Endothelial cell of hepatic sinusoid (primary cell): Measurements from ENCODE around the gene VDR.

ENCODE experiments used
- in situ Hi-C: cut with HindIII; loops from 2 replicates; pipeline ENCODE4 v1.10.0; 2017; ENCODE audit warnings: low sequenced_read_pairs

The VDR gene

DNA sequence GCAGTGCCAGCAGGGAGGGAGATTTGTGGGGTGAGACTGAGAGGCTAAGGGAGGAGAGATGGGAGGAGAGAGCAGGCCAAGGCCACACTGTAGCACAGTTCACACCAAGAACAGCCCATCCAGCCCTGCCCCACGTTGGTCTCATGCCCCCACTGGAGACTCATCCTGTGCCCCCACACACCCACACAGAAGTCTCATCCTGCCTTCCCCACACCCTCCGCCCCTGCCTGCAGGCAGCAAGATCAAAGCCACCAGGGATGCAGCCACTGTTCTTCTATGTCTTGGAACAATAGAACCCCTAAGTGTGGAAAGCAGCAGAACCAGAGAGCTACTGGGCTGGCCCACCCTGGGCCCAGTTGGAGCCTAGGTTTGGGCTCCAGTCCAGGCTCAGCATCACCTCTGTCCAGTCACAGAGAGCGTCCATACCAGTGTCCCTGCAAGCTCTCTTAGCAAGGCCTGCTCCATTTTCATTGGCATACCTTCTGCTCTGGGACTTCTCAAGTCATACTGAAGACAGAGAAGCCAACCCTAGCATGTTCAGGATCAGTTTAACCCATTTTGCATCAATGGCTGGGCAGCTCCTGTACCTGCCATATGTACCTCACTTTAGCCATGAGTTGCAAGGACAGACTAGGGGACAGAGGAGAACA, 53.4 kb downstream of the VDR start:
- in situ Hi-C loops: no loop called here

DNA sequence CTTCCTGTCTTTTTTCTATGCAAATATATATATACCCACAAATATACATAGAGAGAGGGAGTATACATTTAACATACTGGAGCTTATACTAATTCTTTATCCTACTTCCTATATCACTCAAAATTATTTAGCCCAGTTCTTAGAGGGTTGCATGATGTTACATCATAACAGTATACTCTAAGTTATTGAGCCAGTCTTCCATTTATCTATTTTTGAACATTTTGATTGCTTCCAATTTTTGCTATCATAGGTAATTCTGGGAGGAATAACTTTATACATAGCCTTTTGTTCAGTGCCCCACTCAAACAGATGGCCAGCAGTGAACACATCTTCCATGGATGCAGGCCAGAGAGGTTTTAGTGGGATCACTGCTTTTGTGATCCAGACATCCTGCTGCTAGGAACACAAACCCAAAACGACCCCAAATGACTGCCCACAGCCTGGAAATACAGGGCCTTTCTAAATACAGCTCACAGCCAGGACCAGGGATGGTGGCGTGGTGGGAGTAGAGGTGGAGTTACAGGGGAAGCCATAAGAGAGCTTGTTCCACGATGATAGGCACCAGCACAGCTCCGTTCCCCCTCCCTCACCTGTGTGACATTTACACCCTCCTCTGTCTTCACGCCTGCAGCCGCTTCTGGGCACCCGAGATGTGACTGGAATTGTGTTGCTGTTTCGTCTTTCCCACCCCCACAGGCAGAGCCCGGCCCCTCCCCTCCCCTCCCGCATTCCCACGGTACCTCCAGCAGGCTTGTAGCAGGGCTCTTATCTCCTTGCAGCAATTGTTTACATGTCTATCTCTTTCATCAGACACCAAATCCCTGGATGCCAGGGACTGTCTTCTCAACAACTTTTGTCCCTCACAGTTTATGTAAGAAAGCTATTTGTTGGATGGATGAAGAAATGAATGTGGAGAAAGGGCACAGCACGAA, 54.4 kb downstream of the VDR start:
- in situ Hi-C loops: no loop called here

DNA sequence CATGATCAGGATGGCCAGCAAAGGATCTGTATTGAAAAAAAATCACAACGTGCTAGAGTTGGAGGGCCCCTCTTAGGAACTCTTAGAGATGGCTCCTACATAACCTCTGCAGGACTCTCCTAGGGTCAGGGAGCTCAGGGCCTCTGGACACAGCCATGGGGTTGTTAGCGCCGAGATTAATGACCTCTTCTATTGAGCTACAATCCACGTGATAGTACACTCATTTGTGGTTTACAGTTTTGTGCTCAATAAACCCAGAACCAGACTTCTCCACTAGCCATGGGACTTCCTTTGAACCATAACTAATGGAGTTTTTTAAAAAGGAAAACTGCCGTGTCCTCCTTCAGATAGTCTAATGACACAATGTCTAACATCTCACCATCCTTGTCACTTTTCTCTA, 55.5 kb downstream of the VDR start:
- in situ Hi-C loops: loop anchor here (10.0 kb wide), 1 partner anchor 86 kb away; no protein-coding TSS in a partner anchor

DNA sequence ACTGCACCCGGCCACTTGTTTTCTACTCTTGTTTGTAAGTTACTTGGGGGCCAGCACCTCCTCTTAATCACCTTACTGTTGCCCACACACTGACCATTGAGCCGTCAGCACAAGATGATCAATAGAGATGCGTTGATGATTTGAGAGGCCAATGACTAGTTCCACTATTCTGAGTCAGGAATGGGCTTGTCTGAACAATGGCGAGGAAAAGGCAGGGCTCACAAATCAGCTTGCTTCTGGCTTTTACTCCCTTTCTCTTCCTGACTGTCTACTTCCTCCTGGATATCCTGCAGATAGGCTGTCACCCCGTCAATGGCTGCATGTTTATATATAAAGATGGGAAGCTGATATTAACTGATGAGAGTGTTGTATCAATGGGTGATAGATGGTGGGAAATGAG, 55.9 kb downstream of the VDR start:
- in situ Hi-C loops: loop anchor here (10.0 kb wide), 1 partner anchor 86 kb away; no protein-coding TSS in a partner anchor

DNA sequence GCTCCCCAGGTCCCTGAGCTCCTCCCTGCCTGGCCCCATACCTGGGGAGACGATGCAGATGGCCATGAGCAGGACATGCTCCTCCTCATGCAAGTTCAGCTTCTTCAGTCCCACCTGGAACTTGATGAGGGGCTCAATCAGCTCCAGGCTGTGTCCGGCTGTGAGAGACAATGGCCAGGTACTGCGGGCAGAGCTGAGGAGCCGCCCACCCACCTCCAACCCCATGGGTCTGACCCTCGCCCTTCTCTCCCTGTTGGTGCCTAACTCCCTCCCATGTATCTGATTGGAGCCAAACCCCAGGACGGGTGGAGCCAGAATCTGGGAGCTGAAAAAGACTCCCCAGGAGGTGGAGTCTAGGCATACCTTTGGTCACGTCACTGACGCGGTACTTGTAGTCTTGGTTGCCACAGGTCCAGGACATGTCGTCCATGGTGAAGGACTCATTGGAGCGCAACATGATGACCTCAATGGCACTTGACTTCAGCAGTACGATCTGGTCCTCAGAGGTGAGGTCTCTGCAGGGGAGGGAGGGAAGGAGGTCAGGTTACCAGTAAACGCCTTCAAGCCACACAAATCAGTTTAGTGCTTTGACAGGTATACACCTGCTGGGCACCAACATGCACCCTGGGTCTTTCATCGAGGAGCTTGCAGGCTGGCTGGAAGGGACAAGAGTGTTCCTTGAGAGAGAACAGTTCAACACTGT, 58.3 kb downstream of the VDR start:
- in situ Hi-C loops: loop anchor here (10.0 kb wide), 1 partner anchor 88 kb away; no protein-coding TSS in a partner anchor

DNA sequence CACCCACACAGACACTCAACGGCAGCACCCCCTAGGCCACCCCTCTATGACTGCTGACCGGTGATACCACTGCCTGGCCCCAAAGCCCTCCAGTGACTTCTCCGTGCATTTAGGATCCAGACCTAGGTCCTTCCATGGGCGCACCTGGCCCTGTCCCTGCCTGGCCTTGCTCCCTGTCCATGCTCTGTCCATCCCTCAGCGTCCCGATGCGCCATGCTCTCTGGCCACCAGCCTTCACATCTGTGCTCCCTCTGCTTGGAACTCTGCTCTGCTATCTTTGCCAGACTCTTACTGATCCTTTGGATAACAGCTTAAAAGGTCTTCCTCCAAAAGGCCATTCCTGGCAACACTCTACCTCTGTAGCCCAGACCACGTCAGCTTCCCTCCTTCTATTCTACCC, 59.7 kb downstream of the VDR start:
- in situ Hi-C loops: loop anchor here (10.0 kb wide), 1 partner anchor 90 kb away; no protein-coding TSS in a partner anchor

DNA sequence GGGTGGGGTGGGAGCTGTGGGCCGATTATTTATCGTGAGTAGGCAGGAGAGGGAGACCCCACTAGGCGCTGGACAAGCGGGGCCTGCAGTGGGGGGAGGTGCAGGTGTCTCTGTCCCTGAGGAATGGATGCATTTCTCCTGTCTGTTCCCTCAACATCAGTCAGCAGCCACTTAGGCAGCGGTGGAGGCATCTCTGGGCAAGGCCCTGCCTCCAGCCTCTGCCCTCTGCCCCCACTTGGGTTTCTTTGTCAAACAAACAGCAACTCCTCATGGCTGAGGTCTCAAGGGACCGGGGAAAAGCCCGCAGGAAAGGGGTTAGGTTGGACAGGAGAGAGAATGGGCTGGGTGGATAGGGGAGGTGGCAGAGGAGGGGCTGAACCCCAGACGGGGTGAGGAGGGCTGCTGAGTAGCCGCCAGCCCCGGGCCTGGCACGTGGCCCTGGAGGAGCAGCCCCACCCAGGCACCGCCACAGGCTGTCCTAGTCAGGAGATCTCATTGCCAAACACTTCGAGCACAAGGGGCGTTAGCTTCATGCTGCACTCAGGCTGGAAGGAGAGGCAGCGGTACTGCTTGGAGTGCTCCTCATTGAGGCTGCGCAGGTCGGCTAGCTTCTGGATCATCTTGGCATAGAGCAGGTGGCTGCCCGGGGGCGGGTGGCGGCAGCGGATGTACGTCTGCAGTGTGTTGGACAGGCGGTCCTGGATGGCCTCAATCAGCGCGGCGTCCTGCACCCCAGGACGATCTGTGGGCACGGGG, 60.4 kb downstream of the VDR start:
- in situ Hi-C loops: loop anchor here (5.0 to 10.0 kb wide), 2 partner anchors 87 to 90 kb away; partner anchors contain the start of gene RAPGEF3

DNA sequence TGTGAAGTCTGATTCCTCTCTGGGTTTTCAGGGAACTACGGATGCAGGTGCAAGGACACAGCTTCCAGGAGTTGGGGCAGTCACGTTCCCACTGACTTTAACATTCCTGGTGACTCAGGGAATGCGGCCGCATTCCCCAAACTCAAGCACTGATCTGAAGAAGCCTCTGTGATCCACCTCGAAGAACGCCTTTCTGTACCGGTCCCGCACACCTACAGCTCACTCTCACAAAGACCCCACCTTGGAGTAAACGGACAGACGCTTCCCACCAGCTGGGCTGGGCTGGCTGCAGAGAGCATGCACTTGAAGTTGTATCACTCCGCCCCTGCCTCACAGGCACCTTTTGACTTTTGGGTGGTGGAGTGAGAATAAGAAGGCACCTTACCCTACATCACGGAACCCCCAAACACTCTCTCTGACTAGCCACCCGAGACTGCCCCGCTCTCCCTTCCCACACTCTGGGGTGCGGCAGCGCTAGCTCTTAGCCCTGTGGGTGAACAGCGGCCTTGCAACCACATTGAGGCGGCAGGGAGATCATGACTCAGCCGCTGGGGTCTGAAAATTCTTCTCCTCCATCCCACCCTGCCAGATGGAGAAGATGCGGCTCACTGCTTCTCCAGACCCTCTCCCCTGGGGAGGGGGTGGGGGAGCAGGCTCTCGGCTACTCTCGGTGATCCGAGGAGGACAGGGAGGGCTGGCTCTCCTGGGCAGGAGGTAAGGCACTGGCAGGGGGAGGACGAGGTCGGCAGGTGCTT, 61.4 kb downstream of the VDR start:
- in situ Hi-C loops: loop anchor here (5.0 to 10.0 kb wide), 2 partner anchors 86 to 91 kb away; partner anchors contain the start of gene RAPGEF3

DNA sequence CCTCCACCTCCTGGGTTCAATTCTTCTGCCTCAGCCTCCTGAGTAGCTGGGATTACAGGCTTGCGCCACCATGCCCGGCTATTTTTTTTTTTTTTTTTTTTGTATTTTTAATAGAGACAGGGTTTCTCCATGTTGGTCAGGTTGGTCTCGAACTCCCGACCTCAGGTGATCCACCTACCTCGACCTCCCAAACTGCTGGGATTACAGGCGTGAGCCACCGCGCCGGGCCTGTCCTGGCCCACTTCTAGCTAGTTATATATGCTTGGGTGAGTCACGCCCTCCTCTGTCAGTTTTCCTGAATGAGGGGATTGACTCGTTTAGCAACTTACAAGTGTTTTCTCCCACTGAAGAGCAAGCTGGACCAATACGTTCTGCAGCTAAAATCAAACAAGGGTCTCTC, 62.3 kb downstream of the VDR start:
- in situ Hi-C loops: loop anchor here (5.0 to 10.0 kb wide), 2 partner anchors 85 to 92 kb away; partner anchors contain the start of gene RAPGEF3

DNA sequence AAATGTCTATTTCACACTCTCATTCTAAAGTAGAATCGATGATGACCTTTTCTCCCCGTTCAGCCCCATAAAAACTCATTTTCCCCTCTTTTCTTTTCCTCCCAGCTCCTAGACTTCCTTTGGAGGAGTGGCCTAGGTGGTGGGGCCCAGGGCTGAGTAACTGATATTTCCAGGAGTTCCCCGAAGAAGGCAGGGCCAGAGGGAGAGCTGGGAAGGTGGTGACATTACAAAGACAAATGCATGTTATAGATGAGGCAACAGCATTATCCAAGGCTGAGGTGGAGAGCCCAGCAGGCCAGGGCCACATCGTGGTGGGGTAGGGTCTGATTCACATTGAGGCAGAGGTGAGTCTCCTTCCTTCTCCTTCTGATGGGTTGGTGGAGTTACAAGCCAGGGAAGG, 62.9 kb downstream of the VDR start:
- in situ Hi-C loops: loop anchor here (5.0 to 10.0 kb wide), 2 partner anchors 85 to 93 kb away; partner anchors contain the start of gene RAPGEF3

DNA sequence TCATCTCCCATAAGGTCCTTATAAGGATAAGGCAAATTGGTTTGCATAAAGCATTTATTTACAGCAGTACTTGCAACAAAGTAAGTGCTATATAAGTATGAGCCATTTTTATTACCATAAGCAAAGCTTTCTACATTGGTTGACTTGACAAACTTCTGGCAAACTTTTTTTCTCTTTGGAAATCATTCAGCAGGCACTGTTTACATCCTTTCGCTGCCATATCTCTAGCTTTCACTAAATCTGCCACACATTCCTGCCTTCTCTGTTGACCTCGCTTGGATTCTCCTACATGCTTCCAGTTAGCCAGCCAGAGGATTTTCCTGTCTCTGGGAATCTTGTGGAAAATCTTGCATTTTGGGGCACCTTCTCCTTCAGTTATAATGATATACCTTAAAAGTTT, 63.3 kb downstream of the VDR start:
- in situ Hi-C loops: loop anchor here (5.0 to 10.0 kb wide), 2 partner anchors 84 to 93 kb away; partner anchors contain the start of gene RAPGEF3

DNA sequence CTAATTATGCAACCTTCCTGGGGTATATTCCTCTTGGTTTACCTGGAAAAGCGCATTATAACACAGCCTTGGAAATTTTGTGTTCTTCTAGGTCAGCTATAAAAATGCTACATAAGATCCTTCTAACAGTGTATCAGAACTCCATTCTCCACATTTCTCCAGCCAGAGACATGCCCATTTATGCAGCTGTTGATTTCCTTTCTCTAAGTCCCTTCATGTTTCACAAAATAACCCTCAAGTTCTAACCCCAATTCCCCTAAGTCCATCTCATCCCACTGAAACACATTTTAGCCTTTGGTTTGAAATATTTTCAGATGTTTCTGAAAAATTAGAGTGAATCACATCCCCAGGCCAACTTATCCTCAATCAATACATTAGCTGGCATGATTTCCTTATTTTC, 64.2 kb downstream of the VDR start:
- in situ Hi-C loops: loop anchor here (5.0 to 10.0 kb wide), 2 partner anchors 83 to 94 kb away; partner anchors contain the start of gene RAPGEF3

DNA sequence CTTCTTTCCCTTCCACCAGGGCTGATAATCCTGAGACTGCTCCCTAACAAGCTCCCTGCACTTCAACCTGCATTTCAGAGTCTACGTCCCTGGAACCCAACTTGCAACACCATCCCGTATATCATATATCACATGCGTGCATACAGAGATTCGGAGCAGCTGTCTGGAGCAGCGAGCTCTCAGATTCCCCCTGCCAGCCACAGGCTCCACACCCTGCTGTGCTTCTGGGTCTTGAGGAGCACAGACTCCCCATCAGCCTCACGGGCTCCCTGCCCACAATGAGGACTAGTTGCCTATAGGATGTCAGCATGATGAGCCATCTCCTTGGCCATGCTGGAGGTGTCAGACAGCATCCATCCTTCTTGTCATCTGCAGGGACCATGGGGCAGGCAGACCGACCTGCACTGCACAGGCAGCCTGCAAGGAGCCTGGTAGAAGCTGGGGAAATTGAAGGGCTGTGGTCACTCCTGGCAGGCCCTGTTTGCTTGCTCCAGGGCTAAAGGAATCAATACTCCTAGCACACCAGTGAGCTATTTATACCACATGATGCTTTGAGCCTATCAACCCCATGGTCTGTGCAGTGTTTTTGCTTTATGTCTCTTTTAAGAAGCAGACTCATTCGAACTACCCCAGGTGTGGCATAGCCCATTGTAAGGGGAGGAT, 65.4 kb downstream of the VDR start:
- in situ Hi-C loops: no loop called here

DNA sequence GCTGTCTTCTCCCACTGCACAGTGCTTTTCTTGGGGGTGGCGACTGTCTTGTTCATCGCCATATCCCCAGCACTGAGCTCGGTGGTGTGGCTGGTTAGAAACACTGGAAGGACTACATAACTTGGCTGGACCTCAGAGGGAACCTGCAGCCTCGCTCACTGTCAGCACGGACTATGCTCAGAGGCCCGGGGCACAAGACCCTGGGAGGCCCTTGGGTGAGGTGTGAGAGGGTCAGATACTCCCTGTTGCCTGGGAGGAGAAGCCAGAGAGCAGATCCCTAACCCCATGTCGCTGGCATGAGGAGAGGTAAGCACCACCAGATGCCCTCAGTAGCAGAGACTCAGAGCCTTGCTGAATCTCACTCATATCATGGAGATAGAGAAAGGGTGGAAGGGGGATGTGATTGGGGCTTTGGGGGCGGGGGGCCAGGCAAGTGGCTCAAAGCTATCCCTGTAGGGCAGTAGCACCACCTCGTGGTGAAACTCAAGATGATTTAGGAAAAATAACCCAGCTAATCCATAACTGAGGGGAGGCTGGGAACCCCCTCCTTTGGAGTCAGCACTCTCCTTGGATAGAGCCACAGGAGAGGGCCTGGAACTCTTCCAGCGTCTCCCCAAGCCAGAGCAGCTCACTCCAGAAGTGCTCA, 66.4 kb downstream of the VDR start:
- in situ Hi-C loops: no loop called here

DNA sequence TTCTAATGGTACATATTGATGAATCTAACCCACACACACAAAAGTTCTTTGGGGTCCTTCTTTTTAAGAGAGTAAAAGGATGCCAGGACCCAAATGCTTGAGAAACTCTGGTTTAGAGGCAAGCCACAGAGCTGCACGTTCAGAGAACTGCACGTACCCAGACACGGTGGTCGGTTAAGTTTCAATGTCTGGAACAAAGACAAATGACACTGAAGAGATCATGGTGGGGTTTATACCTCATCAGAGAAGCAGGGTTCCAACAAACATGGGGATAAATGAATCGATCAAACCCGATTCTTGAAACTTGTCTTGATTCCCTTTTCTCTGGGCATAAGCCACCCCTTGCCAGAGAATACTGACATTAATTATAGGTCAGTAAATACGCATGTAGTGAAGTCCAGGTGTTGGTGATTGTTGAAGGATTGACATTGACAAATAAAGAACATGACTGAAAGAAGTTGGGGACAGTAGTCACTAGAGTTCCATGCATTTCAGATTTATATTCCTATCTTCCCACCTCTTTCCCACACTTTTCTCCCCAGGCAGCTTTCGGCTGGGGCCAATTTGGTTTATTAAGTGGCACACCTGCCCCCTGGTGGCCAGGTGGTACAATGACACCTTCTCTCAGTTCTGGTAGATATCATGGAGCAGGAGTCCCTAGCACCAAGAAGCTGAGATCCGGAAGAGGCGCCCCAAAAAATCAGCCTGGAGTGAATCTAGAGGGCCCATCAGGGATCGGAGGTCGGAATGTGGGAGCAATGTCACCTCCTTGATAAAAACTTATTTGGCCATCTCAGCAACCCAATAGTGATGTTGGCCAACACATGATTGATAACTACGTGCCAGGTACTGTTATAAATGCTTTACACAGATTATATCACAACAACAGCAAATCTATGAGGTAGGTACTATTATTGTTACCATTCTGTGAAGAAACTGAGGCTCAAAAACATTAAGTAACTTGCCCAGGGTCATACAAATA, 67.3 kb downstream of the VDR start:
- in situ Hi-C loops: no loop called here

DNA sequence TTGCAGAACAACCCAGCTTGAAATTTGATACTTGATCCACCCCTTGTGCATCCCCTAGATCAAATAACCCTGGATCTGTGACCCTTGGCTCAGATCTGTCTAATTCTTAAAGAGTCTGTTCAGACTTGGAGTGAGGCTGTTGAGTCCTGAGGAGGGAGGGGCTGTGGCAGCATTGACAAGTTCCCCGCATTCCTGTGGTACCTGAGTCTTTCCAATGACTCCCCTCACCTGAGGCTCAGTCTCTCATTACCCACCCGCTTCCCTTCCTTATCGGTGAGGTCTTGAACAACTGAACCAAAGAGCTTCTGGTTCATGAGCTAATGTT, 69.0 kb downstream of the VDR start:
- in situ Hi-C loops: no loop called here
